GM12864 (cell line): ENCODE data around the gene RAI1.
A peak's percentile ranks its signal among the peaks of the same experiment; 100 is the strongest.

Experiments used
- DNase-seq: peaks from one replicate; pipeline ENCODE4 v3.0.0-alpha.2; 2011; ENCODE audit warnings: low read depth
- H3K4me3 ChIP-seq: 2 replicates; pipeline ENCODE4 v1.5.1; 2011; ENCODE audit warnings: mild to moderate bottlenecking, low read depth, low read length, control low read depth
- TF ChIP-seq, protein P1 (sequence below): IDR thresholded peaks from 2 replicates; pipeline ENCODE4 v1.5.1; 2011; ENCODE audit warnings: low read depth, mild to moderate bottlenecking, moderate library complexity, low read length, control low read depth, inconsistent platforms; ENCODE audit errors: missing control alignments

Gene RAI1

DNA sequence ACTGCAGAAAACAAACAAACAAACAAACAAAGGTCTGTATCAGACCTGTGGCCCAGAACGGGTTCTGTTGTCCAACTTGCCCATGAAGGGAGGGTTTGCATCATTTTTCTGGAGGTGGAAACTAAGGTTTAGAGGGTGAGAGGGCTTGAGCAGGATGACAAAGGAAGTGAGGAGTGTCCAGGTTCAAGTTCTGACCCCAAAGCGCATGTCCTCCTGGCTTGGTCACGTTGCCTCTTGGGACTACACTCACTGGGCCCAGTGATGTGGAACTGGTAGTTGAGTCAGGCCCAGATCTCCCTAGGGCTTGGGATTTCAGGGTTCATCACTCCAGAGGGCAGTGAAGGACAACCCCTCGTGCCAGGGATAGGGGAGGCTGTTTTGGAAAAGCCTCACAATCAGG is 153.7 kb downstream of the RAI1 start:
- TF ChIP-seq, protein P1, sequence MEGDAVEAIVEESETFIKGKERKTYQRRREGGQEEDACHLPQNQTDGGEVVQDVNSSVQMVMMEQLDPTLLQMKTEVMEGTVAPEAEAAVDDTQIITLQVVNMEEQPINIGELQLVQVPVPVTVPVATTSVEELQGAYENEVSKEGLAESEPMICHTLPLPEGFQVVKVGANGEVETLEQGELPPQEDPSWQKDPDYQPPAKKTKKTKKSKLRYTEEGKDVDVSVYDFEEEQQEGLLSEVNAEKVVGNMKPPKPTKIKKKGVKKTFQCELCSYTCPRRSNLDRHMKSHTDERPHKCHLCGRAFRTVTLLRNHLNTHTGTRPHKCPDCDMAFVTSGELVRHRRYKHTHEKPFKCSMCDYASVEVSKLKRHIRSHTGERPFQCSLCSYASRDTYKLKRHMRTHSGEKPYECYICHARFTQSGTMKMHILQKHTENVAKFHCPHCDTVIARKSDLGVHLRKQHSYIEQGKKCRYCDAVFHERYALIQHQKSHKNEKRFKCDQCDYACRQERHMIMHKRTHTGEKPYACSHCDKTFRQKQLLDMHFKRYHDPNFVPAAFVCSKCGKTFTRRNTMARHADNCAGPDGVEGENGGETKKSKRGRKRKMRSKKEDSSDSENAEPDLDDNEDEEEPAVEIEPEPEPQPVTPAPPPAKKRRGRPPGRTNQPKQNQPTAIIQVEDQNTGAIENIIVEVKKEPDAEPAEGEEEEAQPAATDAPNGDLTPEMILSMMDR, result no peak
- no peak for DNase-seq
- H3K4me3 ChIP-seq, result peak overlapping the region; percentile 90

DNA sequence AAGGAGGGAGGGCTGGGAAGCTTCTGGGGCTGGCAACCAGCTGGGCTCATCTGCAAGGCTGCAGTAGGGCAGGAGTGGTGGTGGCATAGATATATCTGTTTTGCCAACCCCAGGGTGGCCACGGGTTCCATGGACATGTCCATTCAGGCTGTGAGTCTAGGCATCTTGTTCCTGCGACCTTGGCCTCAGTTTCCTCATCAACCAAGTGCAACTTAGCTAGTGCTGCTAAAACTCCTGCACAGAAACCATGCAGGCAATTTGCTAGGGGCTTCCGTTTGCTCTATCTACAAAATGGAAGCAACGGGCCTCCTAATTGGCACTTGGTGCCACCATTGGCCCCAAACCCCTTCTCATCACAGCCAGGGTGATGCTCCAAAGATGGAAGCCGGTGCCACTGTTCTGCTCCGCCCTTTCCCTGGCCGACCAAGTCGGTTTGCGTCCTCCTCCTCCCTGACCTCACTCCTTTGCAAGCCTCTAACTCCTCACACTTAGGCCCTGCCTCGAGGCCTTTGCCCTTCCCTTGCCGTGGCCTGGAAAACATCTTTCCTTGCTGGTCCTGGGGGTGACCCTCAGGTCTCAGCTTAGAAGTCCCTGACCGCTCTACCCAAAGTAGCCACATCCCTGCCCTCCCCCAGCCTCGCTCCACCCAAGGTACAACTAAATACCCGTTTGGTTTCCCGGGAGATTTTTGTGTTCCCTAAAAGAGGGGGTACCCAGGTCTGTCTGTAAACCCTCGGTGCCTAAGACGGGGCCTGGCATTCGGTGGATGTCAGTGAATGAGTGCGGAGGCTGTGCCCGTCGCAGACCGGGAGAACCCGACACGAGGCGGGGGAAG is 154.4 kb downstream of the RAI1 start:
- TF ChIP-seq, protein P1, result no peak
- H3K4me3 ChIP-seq, result peak overlapping the region; percentile 90
- no peak for DNase-seq

DNA sequence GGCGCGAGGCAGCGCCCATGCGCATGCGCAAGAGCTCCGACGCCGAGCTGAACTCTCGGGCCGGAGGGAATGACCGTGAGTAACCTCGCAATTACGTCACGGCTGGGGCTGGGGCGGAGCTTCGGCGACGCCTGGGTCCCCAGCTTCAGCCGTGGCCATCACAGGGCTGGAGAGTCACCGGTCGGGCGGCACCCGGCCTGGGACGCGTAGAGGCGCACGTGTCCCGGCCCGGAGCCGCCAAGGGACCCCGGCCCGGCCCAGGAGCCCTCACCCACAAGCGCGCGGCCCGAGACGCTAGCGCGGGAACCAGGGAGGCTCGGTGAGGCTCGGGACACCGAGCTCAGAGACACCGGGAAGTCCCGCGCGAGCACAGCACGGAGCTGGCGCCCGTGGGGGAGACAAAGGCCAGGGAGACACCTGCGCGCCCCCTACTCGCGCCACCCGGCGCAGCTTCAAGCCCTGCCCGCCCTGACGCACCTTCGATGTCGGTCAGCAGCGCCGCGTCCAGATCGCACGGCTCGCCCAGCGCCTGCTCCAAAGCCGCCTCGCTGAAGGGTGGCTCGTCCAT is 155.1 kb downstream of the RAI1 start:
- TF ChIP-seq, protein P1, result no peak
- H3K4me3 ChIP-seq, result peak overlapping the region; percentile 90
- DNase-seq, result peak; percentile 84

DNA sequence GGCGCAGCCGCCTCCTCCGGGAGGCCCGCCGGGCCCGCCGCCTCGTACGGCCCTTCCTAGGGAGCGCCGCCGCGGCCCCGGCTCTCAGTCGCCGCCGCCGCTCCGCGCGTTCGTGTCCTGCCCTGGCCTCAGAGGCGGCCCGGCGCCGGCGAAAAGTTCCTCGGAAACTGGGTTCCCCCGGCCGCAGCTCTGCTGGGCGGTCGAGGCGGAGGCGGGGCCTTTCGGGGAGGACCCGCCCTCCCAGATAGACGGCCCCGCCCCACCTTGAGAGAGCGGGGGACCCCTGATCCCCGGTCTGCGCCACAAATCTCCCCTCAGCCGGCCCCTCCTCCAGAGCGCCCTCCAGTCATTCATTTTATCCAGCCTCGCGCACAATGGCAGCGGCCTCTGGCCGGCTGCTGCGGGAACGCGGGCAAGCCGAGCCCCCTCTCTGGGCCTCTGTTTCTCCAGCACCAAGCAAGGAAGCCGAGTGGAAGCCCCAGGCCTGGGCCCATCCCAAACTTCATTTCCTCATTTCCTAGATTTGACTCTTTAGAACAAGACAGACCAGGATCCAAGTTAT is 155.6 kb downstream of the RAI1 start, which contains the start of gene SREBF1:
TSS of gene SREBF1 (minus strand) at position 169 of the 562 bp plus-strand sequence. CDS start 169 bp downstream, outside the sequence.
- DNase-seq, result no peak
- TF ChIP-seq, protein P1, result no peak
- peak within 1 kb of the TSS; percentile 90 for H3K4me3 ChIP-seq

DNA sequence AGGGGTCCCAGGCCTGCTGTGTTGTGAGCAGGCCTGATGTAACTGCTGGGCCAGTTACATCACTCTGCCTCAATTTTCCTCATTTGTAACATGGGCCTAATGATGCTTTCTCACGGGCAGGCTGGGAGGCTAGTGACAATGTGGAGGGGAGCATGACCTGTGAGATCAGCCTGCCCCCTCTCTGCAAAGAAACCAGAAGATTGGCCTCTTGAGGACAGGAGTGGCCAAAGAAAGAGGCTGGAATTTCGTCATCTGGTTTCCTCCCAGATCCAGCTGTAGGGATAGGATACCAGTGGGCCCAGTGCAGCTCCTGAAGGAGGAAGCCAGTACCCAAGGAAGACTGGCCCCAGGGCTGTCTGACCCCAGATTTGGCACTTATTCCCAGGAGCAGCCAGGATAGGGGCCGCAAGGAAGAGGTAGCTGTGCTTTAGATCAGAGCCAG is 156.1 kb downstream of the RAI1 start:
- peak overlapping the region; percentile 90 for H3K4me3 ChIP-seq
- no peak for DNase-seq

DNA sequence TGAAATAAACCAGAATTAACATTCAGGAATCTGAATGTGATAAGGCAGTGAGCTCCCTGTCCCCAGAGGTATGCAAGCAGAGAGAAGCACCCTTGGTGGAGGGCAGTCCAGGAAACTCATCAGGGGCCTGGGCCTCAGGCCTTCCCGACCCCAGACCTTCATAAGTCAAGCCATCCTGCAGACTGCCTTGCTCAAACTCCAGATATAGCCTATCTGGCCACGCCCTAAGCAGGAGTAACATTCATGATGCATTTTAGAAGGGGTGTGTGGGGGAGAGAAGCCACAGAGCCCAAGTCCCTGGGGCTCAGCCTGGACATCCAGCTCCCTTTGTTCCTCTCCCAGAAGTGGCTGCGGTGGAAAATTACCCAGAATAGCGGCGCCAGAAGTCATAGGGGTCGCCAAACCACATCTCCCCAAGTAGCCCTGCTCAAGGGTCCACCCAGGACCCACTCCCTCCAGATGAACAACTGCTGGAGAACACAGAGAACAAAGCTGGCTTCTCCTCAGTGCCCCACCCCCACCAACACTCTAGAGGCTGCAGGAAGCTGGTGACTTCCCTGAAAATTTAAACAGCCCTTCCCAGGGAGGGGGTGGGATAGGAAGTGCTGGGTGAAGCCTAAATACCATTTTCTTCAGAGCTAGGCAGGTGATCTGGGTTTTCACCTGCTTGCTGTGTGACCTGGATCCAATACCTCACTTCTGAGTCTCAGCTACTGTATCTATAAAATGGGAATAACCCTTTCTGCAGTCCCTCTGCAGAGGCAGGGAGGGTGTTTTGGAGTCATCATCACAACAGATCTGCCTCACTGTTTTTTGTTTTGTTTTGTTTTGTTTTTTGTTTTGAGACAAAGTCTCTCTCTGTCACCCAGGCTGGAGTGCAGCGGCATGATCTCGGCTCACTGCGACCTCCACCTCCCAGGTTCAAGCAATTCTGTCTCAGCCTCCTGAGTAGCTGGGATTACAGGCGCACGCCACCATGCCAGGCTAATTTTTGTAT is 157.0 kb downstream of the RAI1 start:
- no peak for DNase-seq

More for the DNA sequence above, 156.1 kb downstream of the RAI1 start:
- TF ChIP-seq, protein P1, result no peak

More for the DNA sequence above, 157.0 kb downstream of the RAI1 start:
- TF ChIP-seq, protein P1, result no peak
- H3K4me3 ChIP-seq, result no peak overlapping the region
